Measurements from ENCODE around the gene LCN12.

The LCN12 gene

GRCh38 chr9:136956604-136957003 lies 4.5 kb downstream of the LCN12 start:
- no peak for DNase-seq (ENCODE audit: insufficient read length, low spot score)
- TF ChIP-seq POLR2AphosphoS5 (IDR thresholded peaks at IDR 0.05; ENCODE audit: low read depth, low read length): no peak
- TF ChIP-seq SPI1 (IDR thresholded peaks at IDR 0.05; ENCODE audit: low read depth, low read length): no peak
- no peak for TF ChIP-seq PAX5 (IDR thresholded peaks at IDR 0.05; ENCODE audit: insufficient read depth, low read length, severe bottlenecking)
- no peak for TF ChIP-seq TAF1 (IDR thresholded peaks at IDR 0.05; ENCODE audit: low read depth, low read length)
- no peak for TF ChIP-seq POU2F2 (IDR thresholded peaks at IDR 0.05; ENCODE audit: low read depth, low read length)
- TF ChIP-seq POLR2A (IDR thresholded peaks at IDR 0.05; ENCODE audit: low read depth, low read length): no peak
- FAIRE-seq: no peak

GRCh38 chr9:136957461-136957860 lies 5.4 kb downstream of the LCN12 start:
- TF ChIP-seq TAF1 (IDR thresholded peaks at IDR 0.05; ENCODE audit: low read depth, low read length): no peak
- TF ChIP-seq PAX5 (IDR thresholded peaks at IDR 0.05; ENCODE audit: insufficient read depth, low read length, severe bottlenecking): no peak
- TF ChIP-seq SPI1 (IDR thresholded peaks at IDR 0.05; ENCODE audit: low read depth, low read length): no peak
- TF ChIP-seq POLR2AphosphoS5 (IDR thresholded peaks at IDR 0.05; ENCODE audit: low read depth, low read length): no peak
- no peak for TF ChIP-seq POLR2A (IDR thresholded peaks at IDR 0.05; ENCODE audit: low read depth, low read length)
- no peak for TF ChIP-seq POU2F2 (IDR thresholded peaks at IDR 0.05; ENCODE audit: low read depth, low read length)
- DNase-seq (ENCODE audit: insufficient read length, low spot score) (no peak), FAIRE-seq (no peak)

GRCh38 chr9:136957901-136958300 lies 5.8 kb downstream of the LCN12 start:
- no peak for TF ChIP-seq POU2F2 (IDR thresholded peaks at IDR 0.05; ENCODE audit: low read depth, low read length)
- TF ChIP-seq SPI1 (IDR thresholded peaks at IDR 0.05; ENCODE audit: low read depth, low read length): no peak
- no peak for TF ChIP-seq POLR2A (IDR thresholded peaks at IDR 0.05; ENCODE audit: low read depth, low read length)
- TF ChIP-seq PAX5 (IDR thresholded peaks at IDR 0.05; ENCODE audit: insufficient read depth, low read length, severe bottlenecking): no peak
- TF ChIP-seq TAF1 (IDR thresholded peaks at IDR 0.05; ENCODE audit: low read depth, low read length): no peak
- TF ChIP-seq POLR2AphosphoS5 (IDR thresholded peaks at IDR 0.05; ENCODE audit: low read depth, low read length): no peak
- FAIRE-seq (no peak), DNase-seq (ENCODE audit: insufficient read length, low spot score) (no peak)

DNA sequence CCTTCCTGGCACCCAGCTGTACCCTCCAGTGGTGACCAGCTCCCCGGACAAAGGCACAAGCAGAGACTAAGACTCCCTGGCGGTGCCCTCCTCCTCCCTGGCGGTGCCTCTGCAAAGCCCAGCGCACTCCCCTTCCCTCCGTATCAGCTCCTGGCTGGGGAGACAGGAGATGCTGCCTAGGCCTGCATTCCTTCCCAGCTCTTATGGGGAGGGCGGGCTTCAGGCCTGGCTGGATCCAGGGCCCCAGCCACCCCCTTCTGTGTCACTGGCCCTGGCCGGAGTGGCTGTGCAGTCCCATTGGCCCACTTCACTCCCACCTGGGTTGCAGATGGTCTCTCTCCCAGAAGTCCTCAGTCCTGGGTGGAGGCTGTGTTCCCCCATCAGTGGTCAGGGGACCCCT lies 6.4 kb downstream of the LCN12 start:
- FAIRE-seq: no peak

GRCh38 chr9:136958898-136959850 lies 7.1 kb downstream of the LCN12 start:
- TF ChIP-seq POLR2AphosphoS5 (IDR thresholded peaks at IDR 0.05; ENCODE audit: low read depth, low read length) (no peak), POLR2A (IDR thresholded peaks at IDR 0.05; ENCODE audit: low read depth, low read length) (no peak), POU2F2 (IDR thresholded peaks at IDR 0.05; ENCODE audit: low read depth, low read length) (no peak), SPI1 (IDR thresholded peaks at IDR 0.05; ENCODE audit: low read depth, low read length) (no peak)
- DNase-seq (ENCODE audit: insufficient read length, low spot score): no peak
- FAIRE-seq: no peak

More for the DNA sequence above, 6.4 kb downstream of the LCN12 start:
- TF ChIP-seq PAX5 (IDR thresholded peaks at IDR 0.05; ENCODE audit: insufficient read depth, low read length, severe bottlenecking) (no peak), POLR2A (IDR thresholded peaks at IDR 0.05; ENCODE audit: low read depth, low read length) (no peak), POU2F2 (IDR thresholded peaks at IDR 0.05; ENCODE audit: low read depth, low read length) (no peak), POLR2AphosphoS5 (IDR thresholded peaks at IDR 0.05; ENCODE audit: low read depth, low read length) (no peak), TAF1 (IDR thresholded peaks at IDR 0.05; ENCODE audit: low read depth, low read length) (no peak), SPI1 (IDR thresholded peaks at IDR 0.05; ENCODE audit: low read depth, low read length) (no peak)
- no peak for DNase-seq (ENCODE audit: insufficient read length, low spot score)

- DNase-seq (ENCODE audit: insufficient read length, low spot score) (no peak), FAIRE-seq (no peak)
- no peak for TF ChIP-seq TAF1 (IDR thresholded peaks at IDR 0.05; ENCODE audit: low read depth, low read length)
- TF ChIP-seq POLR2A (IDR thresholded peaks at IDR 0.05; ENCODE audit: low read depth, low read length): no peak
- TF ChIP-seq PAX5 (IDR thresholded peaks at IDR 0.05; ENCODE audit: insufficient read depth, low read length, severe bottlenecking): no peak
- TF ChIP-seq POLR2AphosphoS5 (IDR thresholded peaks at IDR 0.05; ENCODE audit: low read depth, low read length): no peak
- no peak for TF ChIP-seq POU2F2 (IDR thresholded peaks at IDR 0.05; ENCODE audit: low read depth, low read length)
- no peak for TF ChIP-seq SPI1 (IDR thresholded peaks at IDR 0.05; ENCODE audit: low read depth, low read length)
These were observed 8.3 kb downstream of the LCN12 start for GRCh38 chr9:136960212-136960937.

DNA sequence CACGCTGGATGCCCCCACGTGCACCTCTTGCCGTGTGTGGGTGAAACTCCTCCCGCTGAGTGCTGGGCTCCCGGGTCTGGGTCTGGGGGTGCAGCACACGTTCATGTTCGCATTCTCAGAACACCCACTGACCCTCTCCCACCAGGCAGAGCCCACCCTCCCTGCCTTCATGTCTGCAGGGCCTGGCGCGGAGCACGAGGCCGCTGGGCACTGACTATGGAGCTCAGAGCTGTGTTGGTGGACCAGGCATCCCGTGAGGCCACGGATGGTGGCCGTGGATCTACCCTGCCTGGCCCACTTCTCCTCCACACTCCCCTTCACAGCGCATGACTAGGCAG lies 8.8 kb downstream of the LCN12 start:
- no peak for TF ChIP-seq POU2F2 (IDR thresholded peaks at IDR 0.05; ENCODE audit: low read depth, low read length)
- TF ChIP-seq POLR2AphosphoS5 (IDR thresholded peaks at IDR 0.05; ENCODE audit: low read depth, low read length): no peak
- TF ChIP-seq SPI1 (IDR thresholded peaks at IDR 0.05; ENCODE audit: low read depth, low read length): no peak
- no peak for TF ChIP-seq TAF1 (IDR thresholded peaks at IDR 0.05; ENCODE audit: low read depth, low read length)
- no peak for TF ChIP-seq POLR2A (IDR thresholded peaks at IDR 0.05; ENCODE audit: low read depth, low read length)
- TF ChIP-seq PAX5 (IDR thresholded peaks at IDR 0.05; ENCODE audit: insufficient read depth, low read length, severe bottlenecking): no peak
- DNase-seq (ENCODE audit: insufficient read length, low spot score) (no peak), FAIRE-seq (no peak)

DNA sequence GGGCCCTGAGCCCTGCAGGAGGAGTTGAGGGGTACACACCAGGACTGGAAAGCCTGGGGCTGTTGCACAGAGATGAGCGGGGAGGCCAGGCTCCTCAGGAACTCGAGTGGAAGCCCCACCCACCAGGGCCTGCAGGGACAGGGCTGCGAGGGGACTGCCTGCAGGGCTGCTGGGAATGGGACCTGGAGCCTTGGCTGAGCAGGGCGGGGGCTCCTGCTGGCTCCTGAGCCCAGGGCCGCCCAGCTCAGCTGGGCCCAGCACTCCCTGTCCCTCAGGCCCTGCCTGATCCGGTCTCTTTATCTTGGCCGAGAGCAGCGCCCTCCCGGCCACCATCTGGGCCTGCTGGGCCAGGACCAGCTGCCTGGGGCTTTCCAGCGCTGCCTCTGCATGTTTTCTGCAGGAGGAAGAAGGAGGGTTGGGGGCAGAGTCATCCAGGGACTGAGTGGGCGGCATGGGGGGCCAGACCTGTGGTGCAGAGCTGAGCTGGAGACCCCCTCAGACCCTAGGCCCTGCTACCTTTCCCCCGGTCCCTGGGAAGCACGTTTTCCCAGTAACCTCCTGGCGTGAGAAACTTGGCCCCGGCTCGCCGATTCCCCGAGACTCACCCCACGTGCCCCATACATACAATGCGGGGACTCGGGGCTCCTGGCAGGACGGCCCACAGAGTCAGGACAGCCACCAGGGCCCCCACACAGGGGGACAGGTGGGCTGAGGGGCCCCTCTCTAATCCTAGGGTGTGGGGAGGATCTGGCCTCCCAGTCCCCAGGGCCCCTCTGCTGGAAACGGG lies 9.4 kb downstream of the LCN12 start:
- FAIRE-seq (no peak), DNase-seq (ENCODE audit: insufficient read length, low spot score) (no peak)
- no peak for TF ChIP-seq POU2F2 (IDR thresholded peaks at IDR 0.05; ENCODE audit: low read depth, low read length)
- TF ChIP-seq TAF1 (IDR thresholded peaks at IDR 0.05; ENCODE audit: low read depth, low read length): no peak
- no peak for TF ChIP-seq POLR2AphosphoS5 (IDR thresholded peaks at IDR 0.05; ENCODE audit: low read depth, low read length)

- FAIRE-seq (no peak), DNase-seq (ENCODE audit: insufficient read length, low spot score) (no peak)
- TF ChIP-seq PAX5 (IDR thresholded peaks at IDR 0.05; ENCODE audit: insufficient read depth, low read length, severe bottlenecking): no peak
- no peak for TF ChIP-seq POU2F2 (IDR thresholded peaks at IDR 0.05; ENCODE audit: low read depth, low read length)
- TF ChIP-seq POLR2AphosphoS5 (IDR thresholded peaks at IDR 0.05; ENCODE audit: low read depth, low read length): no peak
- TF ChIP-seq SPI1 (IDR thresholded peaks at IDR 0.05; ENCODE audit: low read depth, low read length): no peak
- no peak for TF ChIP-seq POLR2A (IDR thresholded peaks at IDR 0.05; ENCODE audit: low read depth, low read length)
- TF ChIP-seq TAF1 (IDR thresholded peaks at IDR 0.05; ENCODE audit: low read depth, low read length): no peak
These were observed 10.1 kb downstream of the LCN12 start for GRCh38 chr9:136962163-136962562.

Data from GM12891 (cell line).